Esophagus muscularis mucosa (tissue), 4 donors: ENCODE measurements around the gene CCDC40. TPM values are rescaled to one million over a fixed set of nuclear protein-coding genes. Genes with fewer than 3 reads are reported as not detected.

Experiments
- DNase-seq: peaks from one replicate; pipeline ENCODE4 v3.0.0-alpha.2; 2017; ENCODE audit errors: extremely low spot score
- H3K27ac ChIP-seq, 4 donors: fragments of 200-600 bp; sonication (generic); replicated peaks in 1 of 4; 1 replicate in 3 of 4; 2 replicates in 1 of 4; pipeline ENCODE4 v1.5.1; 2016 to 2019; ENCODE audit warnings: mild to moderate bottlenecking in 1 of 4
- H3K27me3 ChIP-seq, 4 donors: fragments of 200-600 bp; sonication (generic); one replicate each; pipeline versions ENCODE4 v1.5.1 to v1.6.0; 2016 to 2019
- H3K36me3 ChIP-seq, 4 donors: fragments of 200-600 bp; sonication (generic); one replicate each; pipeline ENCODE4 v1.5.1; 2016 to 2019
- H3K4me1 ChIP-seq, 4 donors: fragments of 200-600 bp; sonication (generic); one replicate each; pipeline ENCODE4 v1.5.1; 2016 to 2019
- H3K4me3 ChIP-seq, 4 donors: fragments of 200-600 bp; sonication (generic); 1 replicate in 2 of 4; 2 replicates in 2 of 4; pipeline ENCODE4 v1.5.1; 2016 to 2019; ENCODE audit warnings: mild to moderate bottlenecking in 4 of 4, moderate library complexity in 1 of 4
- H3K9me3 ChIP-seq, 4 donors: fragments of 200-600 bp; sonication (generic); 1 replicate in 3 of 4; 2 replicates in 1 of 4; pipeline ENCODE4 v1.5.1; 2016 to 2019
- CTCF ChIP-seq, 3 experiments: fragments of 200-600 bp in 2 of 3; fragments of 450-650 bp in 1 of 3; sonication (generic) in 2 of 3; IDR thresholded peaks; one replicate each; pipeline ENCODE4 v1.5.1; 2017 to 2019; ENCODE audit warnings: antibody characterized with exemption in 3 of 3, mild to moderate bottlenecking in 2 of 3, moderate library complexity in 1 of 3
- EP300 ChIP-seq: sonication (generic); formaldehyde crosslinking; IDR thresholded peaks from one replicate; pipeline ENCODE4 v1.6.1; 2017; ENCODE audit warnings: antibody characterized with exemption
- POLR2A ChIP-seq: fragments of 450-650 bp; IDR thresholded peaks from one replicate; pipeline ENCODE4 v1.6.1; 2017; ENCODE audit warnings: antibody characterized with exemption, moderate library complexity, mild to moderate bottlenecking, low read depth
- POLR2AphosphoS5 ChIP-seq, 2 donors: sonication (generic); formaldehyde crosslinking; IDR thresholded peaks; one replicate each; pipeline ENCODE4 v1.6.1; 2017; ENCODE audit warnings: antibody characterized with exemption in 2 of 2
- WGBS: methylation state at CpG from one replicate; pipeline ENCODE4 v1.1.5; 2018; 5-methylcytosine and 5-hydroxymethylcytosine counted together
- intact Hi-C: fragments of 100-400 bp; cut with DNase I; formaldehyde crosslinking; loops from one replicate; pipeline ENCODE4 v1.15.1; 2023
- total RNA-seq, 4 donors: library from RNA; depleted of rRNA; stranded (reverse); fragments of >200 nt; gene quantifications; one replicate each; pipeline versions ENCODE4 v1.1.0 to v1.2.1, GENCODE V29; 2016

CCDC40 gene
- total RNA-seq, 4 donors from 2014 or later, result 4.9 to 9.5 (median 7.8) TPM

- Histone ChIP-seq H3K27ac (no peak overlapping the region), H3K9me3 (no peaks in the 10 kb centered on the region), H3K27me3 (no peaks in the 10 kb centered on the region), H3K4me1 (peaks cover 28 to 36% (median 33%) of the 10 kb centered on the region in 4 donors), H3K36me3 (no peaks in the 10 kb centered on the region), H3K4me3 (no peak overlapping the region)
- no peak for TF ChIP-seq POLR2AphosphoS5 (IDR thresholded peaks at IDR 0.05)
- DNase-seq, result no peak
- 98% methylated on average over 8 of the region's 8 CpGs for WGBS
- intact Hi-C loops, result no loop called here
These were observed 40.7 kb upstream of the CCDC40 start for GRCh38 chr17:79995696-79996095.

GRCh38 chr17:79996291-79996690, 40.2 kb upstream of the CCDC40 start:
- no peak for TF ChIP-seq CTCF (IDR thresholded peaks at IDR 0.05)
- TF ChIP-seq POLR2AphosphoS5 (IDR thresholded peaks at IDR 0.05), result no peak
- TF ChIP-seq POLR2A, result no peak
- TF ChIP-seq EP300, result no peak
- H3K4me1 ChIP-seq, result peaks cover 27 to 36% (median 30%) of the 10 kb centered on the region in 4 donors
- H3K27ac ChIP-seq, result no peak overlapping the region
- H3K4me3 ChIP-seq, result no peak overlapping the region
- intact Hi-C loops, result no loop called here
- no peak for DNase-seq
- no peaks in the 10 kb centered on the region for H3K9me3 ChIP-seq
- WGBS, result 86% methylated on average over 12 of the region's 12 CpGs
- no peaks in the 10 kb centered on the region for H3K27me3 ChIP-seq
- peaks cover 0 to 3% (median under 1%) of the 10 kb centered on the region in 4 donors for H3K36me3 ChIP-seq

DNA sequence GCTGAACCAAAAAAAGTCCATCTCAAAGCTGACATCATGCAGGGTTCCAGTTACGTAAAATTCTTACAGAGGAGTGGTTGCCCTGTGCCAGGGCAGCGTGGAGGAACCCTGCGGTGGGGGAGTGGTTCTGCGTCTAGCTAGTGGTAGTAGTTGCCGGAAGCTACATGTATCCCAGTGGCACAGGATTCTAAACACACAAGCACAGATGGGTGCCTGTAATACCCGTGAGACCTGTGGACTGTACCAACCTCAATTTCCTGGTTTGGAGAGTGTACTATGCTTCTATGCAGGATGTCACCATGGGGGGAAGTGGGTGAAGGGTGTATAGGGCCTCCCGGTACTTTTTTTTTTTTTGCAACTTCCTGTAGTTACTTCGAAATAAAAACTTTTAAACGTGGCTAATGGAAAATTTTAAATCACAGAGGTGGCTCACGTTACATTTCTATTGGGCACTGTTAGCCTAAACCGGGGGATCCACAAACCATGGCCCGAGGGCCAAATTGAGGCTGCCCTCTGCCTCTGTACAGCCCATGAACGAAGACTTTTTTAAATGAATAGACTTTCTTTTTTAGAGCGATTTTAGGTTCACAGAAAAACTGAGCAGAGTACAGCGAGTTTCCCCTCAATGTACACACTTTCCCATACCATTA, 39.3 kb upstream of the CCDC40 start:
- WGBS, result 79% methylated on average over 15 of the region's 15 CpGs
- Histone ChIP-seq H3K27me3 (no peaks in the 10 kb centered on the region), H3K27ac (no peak overlapping the region), H3K36me3 (peaks cover 0 to 12% (median 6%) of the 10 kb centered on the region in 4 donors), H3K4me1 (peaks cover 21 to 30% (median 22%) of the 10 kb centered on the region in 4 donors), H3K4me3 (no peak overlapping the region), H3K9me3 (no peaks in the 10 kb centered on the region)
- DNase-seq, result no peak
- no peak for TF ChIP-seq EP300
- no peak for TF ChIP-seq CTCF (IDR thresholded peaks at IDR 0.05)
- no peak for TF ChIP-seq POLR2A
- no peak for TF ChIP-seq POLR2AphosphoS5 (IDR thresholded peaks at IDR 0.05)
- intact Hi-C loops, result no loop called here

DNA sequence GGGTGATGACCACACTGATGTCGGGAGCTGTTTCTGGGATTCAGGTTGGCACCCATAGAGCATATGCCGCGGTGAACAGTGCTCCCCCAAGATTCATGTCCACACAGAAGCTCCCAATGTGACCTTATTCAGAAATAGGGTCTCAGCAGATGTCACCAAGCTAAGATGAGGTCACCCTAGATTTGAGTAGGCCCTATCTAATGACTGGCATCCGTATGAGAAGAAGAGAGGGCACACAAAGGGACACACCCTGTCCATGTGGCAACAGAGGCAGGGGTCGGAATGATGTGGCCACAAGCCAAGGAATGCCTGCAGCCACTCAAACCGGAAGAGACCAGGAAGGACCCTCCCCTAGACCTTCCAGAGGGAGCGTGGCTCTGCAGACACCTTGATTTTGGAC, 36.3 kb upstream of the CCDC40 start:
- Histone ChIP-seq H3K27me3 (no peaks in the 10 kb centered on the region), H3K27ac (no peak overlapping the region), H3K4me1 (peaks cover 0 to 10% (median 0%) of the 10 kb centered on the region in 4 donors), H3K9me3 (no peaks in the 10 kb centered on the region), H3K36me3 (peaks cover 0 to 27% (median 16%) of the 10 kb centered on the region in 4 donors), H3K4me3 (no peak overlapping the region)
- TF ChIP-seq EP300 (no peak), CTCF (IDR thresholded peaks at IDR 0.05) (no peak), POLR2A (no peak), POLR2AphosphoS5 (IDR thresholded peaks at IDR 0.05) (no peak)
- DNase-seq, result no peak
- 96% methylated on average over 6 of the region's 7 CpGs for WGBS
- intact Hi-C loops, result no loop called here

- Histone ChIP-seq H3K36me3 (peaks cover 0 to 27% (median 16%) of the 10 kb centered on the region in 4 donors), H3K4me3 (no peak overlapping the region), H3K27me3 (no peaks in the 10 kb centered on the region), H3K9me3 (no peaks in the 10 kb centered on the region), H3K27ac (no peak overlapping the region), H3K4me1 (peaks cover 7 to 17% (median 9%) of the 10 kb centered on the region in 4 donors)
- WGBS, result 92% methylated on average over 15 of the region's 29 CpGs
- TF ChIP-seq EP300, result no peak
- DNase-seq, result no peak
- intact Hi-C loops, result no loop called here
These were observed 35.3 kb upstream of the CCDC40 start for GRCh38 chr17:80000981-80001775.
